Hindlimb muscle (tissue), 1 donor: ENCODE measurements around the gene CPNE5. TPM values are rescaled to one million over a fixed set of nuclear protein-coding genes. Genes with fewer than 3 reads are reported as not detected.
A peak's percentile ranks its signal among the peaks of the same experiment; 100 is the strongest.

Source experiments
- DNase-seq: peaks from one replicate; pipeline ENCODE4 v3.0.0-alpha.2; 2013
- polyA plus RNA-seq: library from polyadenylated mRNA; unstranded; fragments of 120-200 nt; gene quantifications from one replicate; pipeline ENCODE4 v1.2.1, GENCODE V29; 2013; ENCODE audit not compliant: insufficient read length

The CPNE5 gene
- polyA plus RNA-seq, 1 donor, result 16.9 TPM

GRCh38 chr6:36857325-36857724 is 18.1 kb upstream of the CPNE5 start:
- DNase-seq, result no peak

- no peak for DNase-seq
These were observed 17.0 kb upstream of the CPNE5 start for GRCh38 chr6:36856277-36856676.

GRCh38 chr6:36855750-36856149 is 16.5 kb upstream of the CPNE5 start:
- DNase-seq, result no peak

- DNase-seq, result no peak
These were observed 14.1 kb upstream of the CPNE5 start for GRCh38 chr6:36853325-36853724.

- no peak for DNase-seq
These were observed 13.4 kb upstream of the CPNE5 start for GRCh38 chr6:36852481-36853147.

- no peak for DNase-seq
These were observed 12.4 kb upstream of the CPNE5 start for GRCh38 chr6:36851626-36852025.

GRCh38 chr6:36851149-36851614 is 11.9 kb upstream of the CPNE5 start:
- DNase-seq, result peak; percentile 83

GRCh38 chr6:36850021-36850420 is 10.8 kb upstream of the CPNE5 start:
- no peak for DNase-seq

- no peak for DNase-seq
These were observed 9.6 kb upstream of the CPNE5 start for GRCh38 chr6:36848658-36849441.

GRCh38 chr6:36847991-36848390 is 8.7 kb upstream of the CPNE5 start:
- no peak for DNase-seq

GRCh38 chr6:36847152-36847551 is 7.9 kb upstream of the CPNE5 start:
- DNase-seq, result no peak

- DNase-seq, result no peak
These were observed 6.0 kb upstream of the CPNE5 start for GRCh38 chr6:36845233-36845632.

- no peak for DNase-seq
These were observed 5.3 kb upstream of the CPNE5 start for GRCh38 chr6:36844232-36845170.

- DNase-seq, result no peak
These were observed 3.9 kb upstream of the CPNE5 start for GRCh38 chr6:36843170-36843569.

GRCh38 chr6:36841756-36842155 is 2.5 kb upstream of the CPNE5 start:
- no peak for DNase-seq

GRCh38 chr6:36840432-36841403 is 1.5 kb upstream of the CPNE5 start:
- peak; percentile 34 for DNase-seq

- DNase-seq, result peak; percentile 59
These were observed 646 bp upstream of the CPNE5 start for GRCh38 chr6:36839749-36840431.

- DNase-seq, result no peak
These were observed 1.6 kb downstream of the CPNE5 start for GRCh38 chr6:36837686-36838085.

GRCh38 chr6:36837022-36837339 is 2.3 kb downstream of the CPNE5 start:
- no peak for DNase-seq

GRCh38 chr6:36836111-36837021 is 2.9 kb downstream of the CPNE5 start:
- DNase-seq, result no peak
